Suprapubic skin (tissue), 4 donors: ENCODE measurements around the gene TMEM54.

Experiments
- EP300 ChIP-seq: sonication (generic); formaldehyde crosslinking; IDR thresholded peaks from one replicate; pipeline ENCODE4 v1.6.1; 2017; ENCODE audit warnings: antibody characterized with exemption
- POLR2A ChIP-seq, 2 donors: fragments of 450-650 bp; IDR thresholded peaks; one replicate each; pipeline ENCODE4 v1.6.1; 2017; ENCODE audit warnings: antibody characterized with exemption in 2 of 2, mild to moderate bottlenecking in 2 of 2, moderate library complexity in 2 of 2
- POLR2AphosphoS5 ChIP-seq, 3 donors: sonication (generic); formaldehyde crosslinking; IDR thresholded peaks; one replicate each; pipeline ENCODE4 v1.6.1; 2017; ENCODE audit warnings: antibody characterized with exemption in 3 of 3
- TF ChIP-seq, protein P1 (sequence below), 2 donors: fragments of 200-600 bp in 1 of 2; fragments of 450-650 bp in 1 of 2; sonication (generic) in 1 of 2; IDR thresholded peaks; one replicate each; pipeline ENCODE4 v1.5.1; 2016 to 2019; ENCODE audit warnings: antibody characterized with exemption in 2 of 2, mild to moderate bottlenecking in 1 of 2, moderate library complexity in 1 of 2

DNA sequence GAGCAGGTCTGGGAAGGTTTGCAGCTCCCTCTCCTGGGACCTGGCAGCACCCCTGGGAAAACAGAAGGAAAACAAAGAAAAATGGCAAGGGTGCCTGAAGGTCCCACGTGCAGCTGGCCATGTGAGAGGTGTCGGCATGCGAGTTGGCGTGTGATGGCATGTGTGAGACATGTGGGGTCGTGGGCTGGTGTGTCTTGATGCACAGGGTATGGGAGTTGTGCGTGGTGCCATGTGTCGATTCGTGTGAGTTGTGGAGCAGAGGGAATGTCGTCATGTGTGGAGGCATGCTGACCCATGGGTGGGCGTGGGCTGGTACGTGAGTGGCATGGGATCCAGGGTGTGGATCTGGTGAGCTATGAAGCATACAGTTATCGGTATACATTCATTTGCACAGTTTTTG is 13.6 kb downstream of the TMEM54 start:
- TF ChIP-seq POLR2A (IDR thresholded peaks at IDR 0.05), result no peak
- TF ChIP-seq, protein P1, sequence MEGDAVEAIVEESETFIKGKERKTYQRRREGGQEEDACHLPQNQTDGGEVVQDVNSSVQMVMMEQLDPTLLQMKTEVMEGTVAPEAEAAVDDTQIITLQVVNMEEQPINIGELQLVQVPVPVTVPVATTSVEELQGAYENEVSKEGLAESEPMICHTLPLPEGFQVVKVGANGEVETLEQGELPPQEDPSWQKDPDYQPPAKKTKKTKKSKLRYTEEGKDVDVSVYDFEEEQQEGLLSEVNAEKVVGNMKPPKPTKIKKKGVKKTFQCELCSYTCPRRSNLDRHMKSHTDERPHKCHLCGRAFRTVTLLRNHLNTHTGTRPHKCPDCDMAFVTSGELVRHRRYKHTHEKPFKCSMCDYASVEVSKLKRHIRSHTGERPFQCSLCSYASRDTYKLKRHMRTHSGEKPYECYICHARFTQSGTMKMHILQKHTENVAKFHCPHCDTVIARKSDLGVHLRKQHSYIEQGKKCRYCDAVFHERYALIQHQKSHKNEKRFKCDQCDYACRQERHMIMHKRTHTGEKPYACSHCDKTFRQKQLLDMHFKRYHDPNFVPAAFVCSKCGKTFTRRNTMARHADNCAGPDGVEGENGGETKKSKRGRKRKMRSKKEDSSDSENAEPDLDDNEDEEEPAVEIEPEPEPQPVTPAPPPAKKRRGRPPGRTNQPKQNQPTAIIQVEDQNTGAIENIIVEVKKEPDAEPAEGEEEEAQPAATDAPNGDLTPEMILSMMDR (IDR thresholded peaks at IDR 0.05), result no peak
- no peak for TF ChIP-seq POLR2AphosphoS5 (IDR thresholded peaks at IDR 0.05)
- no peak for TF ChIP-seq EP300
